ENCODE measurements around the gene HBZ. TPM values are rescaled to one million over a fixed set of nuclear protein-coding genes. Genes with fewer than 3 reads are reported as not detected.
A peak's percentile ranks its signal among the peaks of the same experiment; 100 is the strongest.
"Not testable (repeated sequence)": the region's sequence is repeated elsewhere in the genome, so short reads cannot be mapped to it uniquely, and the experiment has no call there.

Gene HBZ
- total and polyA plus RNA-seq, 8 donors: 0.35 TPM; not detected in 7

DNA sequence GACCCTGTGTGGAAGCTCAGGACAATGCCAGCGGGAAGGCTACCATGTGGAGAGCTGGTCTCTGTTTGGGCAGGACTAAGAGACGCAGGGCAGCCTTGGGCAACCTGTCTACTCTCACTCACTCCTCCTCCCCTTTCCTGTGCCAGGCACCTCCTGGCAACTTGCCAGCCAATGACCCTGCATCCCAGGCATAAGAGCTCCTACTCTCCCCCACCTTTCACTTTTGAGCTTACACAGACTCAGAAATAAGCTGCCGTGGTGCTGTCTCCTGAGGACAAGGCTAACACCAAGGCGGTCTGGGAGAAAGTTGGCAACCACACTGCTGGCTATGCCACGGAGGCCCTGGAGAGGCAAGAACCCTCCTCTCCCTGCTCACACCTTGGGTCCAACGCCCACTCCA, 16.0 kb downstream of the HBZ start:
- Histone ChIP-seq H3K27ac (no peak overlapping the region), H3K36me3 (no peaks in the 10 kb centered on the region), H3K4me3 (no peak overlapping the region), H3K9me3 (no peaks in the 10 kb centered on the region), H3K27me3 (peaks cover 0 to 45% (median 11%) of the 10 kb centered on the region in 4 donors), H3K4me1 (peaks cover 0 to 14% (median 12%) of the 10 kb centered on the region in 3 donors)
- TF ChIP-seq, protein P1, sequence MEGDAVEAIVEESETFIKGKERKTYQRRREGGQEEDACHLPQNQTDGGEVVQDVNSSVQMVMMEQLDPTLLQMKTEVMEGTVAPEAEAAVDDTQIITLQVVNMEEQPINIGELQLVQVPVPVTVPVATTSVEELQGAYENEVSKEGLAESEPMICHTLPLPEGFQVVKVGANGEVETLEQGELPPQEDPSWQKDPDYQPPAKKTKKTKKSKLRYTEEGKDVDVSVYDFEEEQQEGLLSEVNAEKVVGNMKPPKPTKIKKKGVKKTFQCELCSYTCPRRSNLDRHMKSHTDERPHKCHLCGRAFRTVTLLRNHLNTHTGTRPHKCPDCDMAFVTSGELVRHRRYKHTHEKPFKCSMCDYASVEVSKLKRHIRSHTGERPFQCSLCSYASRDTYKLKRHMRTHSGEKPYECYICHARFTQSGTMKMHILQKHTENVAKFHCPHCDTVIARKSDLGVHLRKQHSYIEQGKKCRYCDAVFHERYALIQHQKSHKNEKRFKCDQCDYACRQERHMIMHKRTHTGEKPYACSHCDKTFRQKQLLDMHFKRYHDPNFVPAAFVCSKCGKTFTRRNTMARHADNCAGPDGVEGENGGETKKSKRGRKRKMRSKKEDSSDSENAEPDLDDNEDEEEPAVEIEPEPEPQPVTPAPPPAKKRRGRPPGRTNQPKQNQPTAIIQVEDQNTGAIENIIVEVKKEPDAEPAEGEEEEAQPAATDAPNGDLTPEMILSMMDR (IDR thresholded peaks at IDR 0.05): no peak
- WGBS, 2 donors: 42 to 52% methylated on average over 6 of the region's 6 CpGs
- FAIRE-seq (no peak), ATAC-seq (no peak), DNase-seq (no peak)
- intact Hi-C loops (cut with DNase I): no loop called here

DNA sequence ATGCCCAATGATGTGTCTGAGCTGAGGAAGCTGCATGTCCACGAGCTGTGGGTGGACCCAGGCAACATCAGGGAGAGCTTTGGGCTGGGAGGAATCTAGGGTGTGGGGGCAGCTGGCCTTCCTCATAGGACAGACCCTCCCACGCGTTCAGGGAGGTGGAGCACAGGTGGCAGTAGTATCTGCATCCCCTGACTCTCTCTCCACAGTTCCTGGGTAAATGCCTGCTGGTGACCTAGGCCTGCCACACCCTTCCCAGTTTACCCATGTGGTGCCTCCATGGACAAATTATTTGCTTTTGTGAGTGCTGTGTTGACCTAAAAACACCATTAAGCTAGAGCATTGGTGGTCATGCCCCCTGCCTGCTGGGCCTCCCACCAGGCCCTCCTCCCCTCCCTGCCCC, 16.6 kb downstream of the HBZ start:
- Histone ChIP-seq H3K4me1 (peaks cover 0 to 14% (median 12%) of the 10 kb centered on the region in 3 donors), H3K36me3 (no peaks in the 10 kb centered on the region), H3K4me3 (no peak overlapping the region), H3K27me3 (peaks cover 0 to 45% (median 11%) of the 10 kb centered on the region in 4 donors), H3K27ac (no peak overlapping the region), H3K9me3 (no peaks in the 10 kb centered on the region)
- FAIRE-seq (no peak), ATAC-seq (no peak), DNase-seq (no peak)
- TF ChIP-seq, protein P1 (IDR thresholded peaks at IDR 0.05): no peak
- 19 to 26% methylated on average over 3 of the region's 3 CpGs for WGBS, 2 donors
- intact Hi-C loops (cut with DNase I): no loop called here

DNA sequence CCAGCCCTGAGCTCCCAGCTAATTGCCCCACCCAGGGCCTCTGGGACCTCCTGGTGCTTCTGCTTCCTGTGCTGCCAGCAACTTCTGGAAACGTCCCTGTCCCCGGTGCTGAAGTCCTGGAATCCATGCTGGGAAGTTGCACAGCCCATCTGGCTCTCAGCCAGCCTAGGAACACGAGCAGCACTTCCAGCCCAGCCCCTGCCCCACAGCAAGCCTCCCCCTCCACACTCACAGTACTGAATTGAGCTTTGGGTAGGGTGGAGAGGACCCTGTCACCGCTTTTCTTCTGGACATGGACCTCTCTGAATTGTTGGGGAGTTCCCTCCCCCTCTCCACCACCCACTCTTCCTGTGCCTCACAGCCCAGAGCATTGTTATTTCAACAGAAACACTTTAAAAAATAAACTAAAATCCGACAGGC, 17.7 kb downstream of the HBZ start:
- Histone ChIP-seq H3K4me1 (peaks cover 0 to 14% (median 11%) of the 10 kb centered on the region in 3 donors), H3K27me3 (peaks cover 0 to 50% (median 11%) of the 10 kb centered on the region in 4 donors)
- FAIRE-seq; H3K27ac ChIP-seq; H3K36me3 ChIP-seq; H3K4me3 ChIP-seq; H3K9me3 ChIP-seq; intact Hi-C loops (cut with DNase I): not testable (repeated sequence)
- ATAC-seq (peak; percentile 55 to 86 (median 76)), DNase-seq (peak in 5 of 6 donors; percentile 31 to 79 (median 65))
- WGBS, 2 donors: 2 to 8% methylated on average over 5 of the region's 5 CpGs

DNA sequence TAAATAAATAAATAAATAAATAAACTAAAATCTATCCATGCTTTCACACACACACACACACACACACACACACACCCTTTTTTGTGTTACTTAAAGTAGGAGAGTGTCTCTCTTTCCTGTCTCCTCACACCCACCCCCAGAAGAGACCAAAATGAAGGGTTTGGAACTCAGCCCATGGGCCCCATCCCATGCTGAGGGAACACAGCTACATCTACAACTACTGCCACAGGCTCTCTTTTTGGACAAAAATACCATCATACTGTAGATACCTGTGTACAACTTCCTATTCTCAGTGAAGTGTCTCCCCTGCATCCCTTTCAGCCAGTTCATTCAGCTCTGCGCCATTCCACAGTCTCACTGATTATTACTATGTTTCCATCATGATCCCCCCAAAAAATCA, 18.3 kb downstream of the HBZ start:
- peaks cover 0 to 46% (median 9%) of the 10 kb centered on the region in 4 donors for H3K27me3 ChIP-seq
- FAIRE-seq: no peak

DNA sequence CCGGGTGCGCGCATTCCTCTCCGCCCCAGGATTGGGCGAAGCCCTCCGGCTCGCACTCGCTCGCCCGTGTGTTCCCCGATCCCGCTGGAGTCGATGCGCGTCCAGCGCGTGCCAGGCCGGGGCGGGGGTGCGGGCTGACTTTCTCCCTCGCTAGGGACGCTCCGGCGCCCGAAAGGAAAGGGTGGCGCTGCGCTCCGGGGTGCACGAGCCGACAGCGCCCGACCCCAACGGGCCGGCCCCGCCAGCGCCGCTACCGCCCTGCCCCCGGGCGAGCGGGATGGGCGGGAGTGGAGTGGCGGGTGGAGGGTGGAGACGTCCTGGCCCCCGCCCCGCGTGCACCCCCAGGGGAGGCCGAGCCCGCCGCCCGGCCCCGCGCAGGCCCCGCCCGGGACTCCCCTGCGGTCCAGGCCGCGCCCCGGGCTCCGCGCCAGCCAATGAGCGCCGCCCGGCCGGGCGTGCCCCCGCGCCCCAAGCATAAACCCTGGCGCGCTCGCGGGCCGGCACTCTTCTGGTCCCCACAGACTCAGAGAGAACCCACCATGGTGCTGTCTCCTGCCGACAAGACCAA, 20.0 kb downstream of the HBZ start, which contains the start of gene HBA2:
TSS of gene HBA2 (plus strand) at position 503 of the 568 bp plus-strand sequence. CDS start at position 540, 37 bp downstream.
- H3K27me3 ChIP-seq: peaks cover 0 to 29% (median 3%) of the 10 kb centered on the region in 4 donors
- WGBS, 2 donors: no CpG with 5 or more reads among the region's 74 CpGs
- H3K27ac ChIP-seq; H3K4me3 ChIP-seq; H3K9me3 ChIP-seq; FAIRE-seq; H3K36me3 ChIP-seq; H3K4me1 ChIP-seq; intact Hi-C loops (cut with DNase I); ATAC-seq; DNase-seq: not testable (repeated sequence)

More for the DNA sequence above, 18.3 kb downstream of the HBZ start:
- intact Hi-C loops (cut with DNase I): no loop called here
- peaks cover 0 to 8% (median 4%) of the 10 kb centered on the region in 3 donors for H3K4me1 ChIP-seq
- no peak for ATAC-seq
- WGBS, 2 donors: 40 to 50% methylated on average over 1 of the region's 1 CpG
- H3K4me3 ChIP-seq: no peak overlapping the region
- no peak overlapping the region for H3K27ac ChIP-seq
- DNase-seq: no peak
- TF ChIP-seq, protein P1 (IDR thresholded peaks at IDR 0.05): no peak
- H3K9me3 ChIP-seq: no peaks in the 10 kb centered on the region
- no peaks in the 10 kb centered on the region for H3K36me3 ChIP-seq

DNA sequence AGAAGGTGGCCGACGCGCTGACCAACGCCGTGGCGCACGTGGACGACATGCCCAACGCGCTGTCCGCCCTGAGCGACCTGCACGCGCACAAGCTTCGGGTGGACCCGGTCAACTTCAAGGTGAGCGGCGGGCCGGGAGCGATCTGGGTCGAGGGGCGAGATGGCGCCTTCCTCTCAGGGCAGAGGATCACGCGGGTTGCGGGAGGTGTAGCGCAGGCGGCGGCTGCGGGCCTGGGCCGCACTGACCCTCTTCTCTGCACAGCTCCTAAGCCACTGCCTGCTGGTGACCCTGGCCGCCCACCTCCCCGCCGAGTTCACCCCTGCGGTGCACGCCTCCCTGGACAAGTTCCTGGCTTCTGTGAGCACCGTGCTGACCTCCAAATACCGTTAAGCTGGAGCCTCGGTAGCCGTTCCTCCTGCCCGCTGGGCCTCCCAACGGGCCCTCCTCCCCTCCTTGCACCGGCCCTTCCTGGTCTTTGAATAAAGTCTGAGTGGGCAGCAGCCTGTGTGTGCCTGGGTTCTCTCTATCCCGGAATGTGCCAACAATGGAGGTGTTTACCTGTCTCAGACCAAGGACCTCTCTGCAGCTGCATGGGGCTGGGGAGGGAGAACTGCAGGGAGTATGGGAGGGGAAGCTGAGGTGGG, 20.9 kb downstream of the HBZ start:
- H3K27ac ChIP-seq; DNase-seq; H3K4me1 ChIP-seq; intact Hi-C loops (cut with DNase I); FAIRE-seq; H3K36me3 ChIP-seq; H3K4me3 ChIP-seq; ATAC-seq; H3K9me3 ChIP-seq: not testable (repeated sequence)
- H3K27me3 ChIP-seq: peaks cover 0 to 30% (median 5%) of the 10 kb centered on the region in 4 donors
- 6 to 10% methylated on average over 19 to 30 of the region's 44 CpGs for WGBS, 2 donors

DNA sequence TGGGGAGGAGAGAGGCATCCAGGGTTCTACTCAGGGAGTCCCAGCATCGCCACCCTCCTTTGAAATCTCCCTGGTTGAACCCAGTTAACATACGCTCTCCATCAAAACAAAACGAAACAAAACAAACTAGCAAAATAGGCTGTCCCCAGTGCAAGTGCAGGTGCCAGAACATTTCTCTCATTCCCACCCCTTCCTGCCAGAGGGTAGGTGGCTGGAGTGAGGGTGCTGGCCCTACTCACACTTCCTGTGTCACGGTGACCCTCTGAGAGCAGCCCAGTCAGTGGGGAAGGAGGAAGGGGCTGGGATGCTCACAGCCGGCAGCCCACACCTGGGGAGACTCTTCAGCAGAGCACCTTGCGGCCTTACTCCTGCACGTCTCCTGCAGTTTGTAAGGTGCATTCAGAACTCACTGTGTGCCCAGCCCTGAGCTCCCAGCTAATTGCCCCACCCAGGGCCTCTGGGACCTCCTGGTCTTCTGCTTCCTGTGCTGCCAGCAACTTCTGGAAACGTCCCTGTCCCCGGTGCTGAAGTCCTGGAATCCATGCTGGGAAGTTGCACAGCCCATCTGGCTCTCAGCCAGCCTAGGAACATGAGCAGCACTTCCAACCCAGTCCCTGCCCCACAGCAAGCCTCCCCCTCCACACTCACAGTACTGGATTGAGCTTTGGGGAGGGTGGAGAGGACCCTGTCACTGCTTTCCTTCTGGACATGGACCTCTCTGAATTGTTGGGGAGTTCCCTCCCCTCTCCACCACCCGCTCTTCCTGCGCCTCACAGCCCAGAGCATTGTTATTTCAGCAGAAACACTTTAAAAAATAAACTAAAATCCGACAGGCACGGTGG, 21.7 kb downstream of the HBZ start:
- H3K9me3 ChIP-seq; H3K27ac ChIP-seq; intact Hi-C loops (cut with DNase I); H3K4me3 ChIP-seq; H3K4me1 ChIP-seq; FAIRE-seq; H3K36me3 ChIP-seq: not testable (repeated sequence)
- DNase-seq: peak in 3 of 6 donors; percentile 46 to 66 (median 61)
- H3K27me3 ChIP-seq: peaks cover 3 to 31% (median 12%) of the 10 kb centered on the region in 4 donors
- 25 to 34% methylated on average over 5 to 9 of the region's 13 CpGs for WGBS, 2 donors
- peak; percentile 54 to 78 (median 64) for ATAC-seq
